Retinal pigment epithelial cell (primary cell): ENCODE measurements around the gene BCL3.
A peak's percentile ranks its signal among the peaks of the same experiment; 100 is the strongest.

ENCODE experiments used
- DNase-seq: peaks from one replicate; pipeline ENCODE4 v3.0.0-alpha.2; 2010; ENCODE audit warnings: low read depth
- H3K4me3 ChIP-seq: 2 replicates; pipeline ENCODE4 v1.5.1; 2011; ENCODE audit warnings: mild to moderate bottlenecking, low read length, control low read depth, moderate library complexity
- CTCF ChIP-seq: conservative IDR thresholded peaks from 2 replicates; pipeline ENCODE4 v1.5.1; 2011; ENCODE audit warnings: low read depth, low read length, control low read depth, inconsistent platforms

The BCL3 gene

GRCh38 chr19:44753932-44754749 is 5.6 kb downstream of the BCL3 start:
- no peak for DNase-seq
- TF ChIP-seq CTCF: no peak
- H3K4me3 ChIP-seq: peak overlapping the region; percentile 28

- DNase-seq: no peak
- no peak for TF ChIP-seq CTCF
- H3K4me3 ChIP-seq: no peak overlapping the region
Measured at GRCh38 chr19:44754750-44755080, 6.2 kb downstream of the BCL3 start.

GRCh38 chr19:44755219-44755618 is 6.7 kb downstream of the BCL3 start:
- H3K4me3 ChIP-seq: no peak overlapping the region
- DNase-seq: no peak
- no peak for TF ChIP-seq CTCF

- TF ChIP-seq CTCF: no peak
- DNase-seq: no peak
- H3K4me3 ChIP-seq: no peak overlapping the region
Measured at GRCh38 chr19:44756089-44756562, 7.6 kb downstream of the BCL3 start.

DNA sequence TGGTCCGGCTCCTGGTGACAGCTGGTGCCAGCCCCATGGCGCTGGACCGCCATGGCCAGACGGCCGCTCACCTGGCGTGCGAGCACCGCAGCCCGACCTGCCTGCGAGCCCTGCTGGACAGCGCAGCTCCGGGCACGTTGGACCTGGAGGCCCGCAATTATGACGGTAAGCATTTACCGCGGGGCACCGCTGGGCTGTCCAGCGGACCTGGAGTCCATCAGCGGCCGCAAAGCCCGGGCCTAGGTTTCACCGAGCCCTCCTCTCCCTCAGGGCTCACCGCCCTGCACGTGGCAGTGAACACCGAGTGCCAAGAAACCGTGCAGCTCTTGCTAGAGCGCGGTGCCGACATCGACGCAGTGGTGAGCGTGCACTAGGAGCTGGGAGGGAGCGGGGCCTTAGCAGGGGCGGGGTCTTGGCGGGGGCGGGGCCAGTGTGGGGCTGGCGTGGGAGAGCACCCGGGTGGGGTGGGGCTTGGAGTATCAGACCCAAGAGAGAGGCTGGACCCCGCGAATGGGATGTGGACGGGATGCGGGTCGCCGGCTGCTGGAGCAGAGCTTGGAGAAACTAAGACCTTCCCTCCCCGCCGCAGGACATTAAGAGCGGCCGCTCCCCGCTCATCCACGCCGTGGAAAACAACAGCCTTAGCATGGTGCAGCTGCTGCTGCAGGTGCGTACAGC is 8.7 kb downstream of the BCL3 start:
- TF ChIP-seq CTCF: no peak
- H3K4me3 ChIP-seq: peak overlapping the region; percentile 47
- DNase-seq: no peak

DNA sequence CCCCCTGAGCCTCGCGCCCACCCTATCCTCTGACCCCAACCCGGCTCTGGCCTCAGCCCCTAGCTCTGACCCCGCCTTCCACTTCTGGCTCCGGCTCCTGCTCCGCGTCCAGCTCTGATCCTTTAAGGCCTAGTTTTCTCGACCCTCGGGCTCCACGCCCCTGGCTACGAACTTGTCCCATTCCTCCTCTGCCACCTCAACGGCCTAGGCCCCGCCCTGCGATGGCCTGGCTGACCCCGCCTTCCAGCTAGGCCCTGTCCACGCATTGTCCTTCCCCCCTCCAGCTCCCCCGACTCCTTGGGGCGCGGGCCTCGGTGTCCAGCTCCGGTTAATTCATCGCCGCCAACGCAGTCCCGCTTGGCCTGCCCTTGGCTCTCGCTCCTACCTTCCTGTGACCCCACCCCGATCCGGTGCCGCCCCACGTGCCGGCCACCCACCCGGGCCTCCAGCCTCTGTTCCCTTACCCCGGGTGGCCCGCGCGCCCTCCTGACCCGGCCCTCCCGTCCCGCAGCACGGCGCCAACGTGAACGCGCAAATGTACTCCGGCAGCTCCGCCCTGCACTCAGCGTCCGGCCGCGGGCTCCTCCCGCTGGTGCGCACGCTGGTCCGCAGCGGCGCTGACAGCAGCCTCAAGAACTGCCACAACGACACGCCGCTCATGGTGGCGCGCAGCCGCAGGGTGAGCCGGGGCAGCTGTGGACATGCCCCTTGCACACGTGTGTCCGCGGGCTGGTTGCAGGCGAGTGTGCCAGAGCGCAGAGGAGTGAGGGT is 9.4 kb downstream of the BCL3 start:
- no peak for DNase-seq
- TF ChIP-seq CTCF: peak; percentile 14

More for the DNA sequence above, 9.4 kb downstream of the BCL3 start:
- peak overlapping the region; percentile 47 for H3K4me3 ChIP-seq
